ENCODE results near the gene MICU1.
"Not testable (repeated sequence)": the region's sequence is repeated elsewhere in the genome, so short reads cannot be mapped to it uniquely, and the experiment has no call there.

The MICU1 gene

GRCh38 chr10:72445851-72446250 lies 180.0 kb downstream of the MICU1 start:
- DNase-seq (ENCODE audit: low read depth): no peak

GRCh38 chr10:72442969-72443368 lies 182.9 kb downstream of the MICU1 start:
- not testable (repeated sequence) for DNase-seq (ENCODE audit: low read depth)

DNA sequence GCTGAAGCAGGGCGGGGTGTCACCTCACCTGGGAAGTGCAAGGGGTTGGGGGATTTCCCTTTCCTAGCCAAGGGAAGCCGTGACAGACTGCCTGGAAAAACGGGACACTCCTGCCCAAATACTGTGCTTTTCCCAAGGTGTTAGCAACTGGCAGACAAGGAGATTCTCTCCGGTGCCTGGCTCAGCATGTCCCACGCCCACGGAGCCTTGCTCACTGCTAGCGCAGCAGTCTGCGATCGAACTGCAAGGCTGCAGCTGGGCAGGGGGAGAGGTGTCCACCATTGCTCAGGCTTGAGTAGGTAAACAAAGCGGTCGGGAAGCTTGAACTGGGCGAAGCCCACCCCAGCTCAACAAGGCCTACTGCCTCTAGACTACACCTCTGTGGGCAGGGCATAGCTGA lies 190.3 kb downstream of the MICU1 start:
- DNase-seq (ENCODE audit: low read depth): no peak

DNA sequence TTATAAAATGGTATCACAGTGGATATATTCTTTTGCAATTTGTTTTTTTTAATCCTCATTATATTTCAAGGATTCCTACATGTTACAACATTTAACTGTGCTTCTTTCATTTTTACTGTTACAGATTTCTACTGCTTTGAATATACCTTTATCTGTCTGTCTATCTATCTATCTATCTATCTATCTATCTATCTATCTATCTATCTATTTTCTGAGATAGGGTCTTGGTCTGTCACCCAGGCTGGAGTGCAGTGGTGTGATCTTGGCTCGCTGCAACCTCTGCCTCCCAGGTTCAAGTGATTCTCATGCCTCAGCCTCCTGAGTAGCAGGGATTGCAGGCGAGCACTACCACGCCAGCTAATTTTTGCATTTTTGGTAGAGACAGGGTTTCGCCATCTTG lies 194.9 kb downstream of the MICU1 start:
- not testable (repeated sequence) for DNase-seq (ENCODE audit: low read depth)

DNA sequence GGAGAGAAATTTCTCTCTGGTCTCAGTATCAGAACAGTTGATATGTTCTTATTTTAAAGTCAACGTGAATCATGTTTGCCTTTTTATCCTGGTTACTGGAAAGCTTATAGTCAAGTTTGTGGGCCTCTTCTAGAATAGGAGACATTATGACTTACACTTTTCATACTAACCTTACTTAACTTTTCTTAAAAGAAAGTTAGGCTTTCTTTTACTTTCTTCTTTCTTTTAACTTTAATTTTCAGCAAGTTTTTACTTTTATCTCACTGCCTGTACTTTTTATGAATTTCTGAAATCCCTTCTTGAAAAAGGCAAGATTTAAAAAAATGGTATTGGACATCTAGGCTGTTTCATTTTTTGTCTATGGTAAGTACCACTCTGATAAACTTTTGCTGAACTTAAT lies 195.9 kb downstream of the MICU1 start:
- DNase-seq (ENCODE audit: low read depth): no peak

- no peak for DNase-seq (ENCODE audit: low read depth)
Measured at GRCh38 chr10:72426986-72427385, 198.9 kb downstream of the MICU1 start.

DNA sequence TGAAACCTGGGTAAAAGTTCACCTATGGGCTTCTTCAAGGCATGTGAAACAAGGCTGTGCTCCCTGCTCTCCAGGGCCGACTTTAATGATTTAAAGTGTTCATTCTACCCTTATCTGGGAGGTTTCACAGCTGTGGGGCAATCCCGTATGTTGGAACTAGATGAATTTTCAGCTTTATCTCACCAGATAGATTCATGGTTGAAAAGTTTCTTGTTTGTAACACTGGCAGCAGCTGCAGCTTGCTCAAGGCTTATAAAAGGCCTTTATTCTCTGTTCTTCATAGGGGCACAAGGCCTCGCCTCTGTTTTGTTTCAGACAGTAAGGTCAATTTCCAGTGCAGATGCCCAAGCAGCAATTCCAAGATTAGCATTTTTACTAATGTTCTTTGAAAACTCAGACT lies 200.7 kb downstream of the MICU1 start:
- DNase-seq (ENCODE audit: low read depth): no peak

GRCh38 chr10:72424561-72424960 lies 201.3 kb downstream of the MICU1 start:
- DNase-seq (ENCODE audit: low read depth): no peak

DNA sequence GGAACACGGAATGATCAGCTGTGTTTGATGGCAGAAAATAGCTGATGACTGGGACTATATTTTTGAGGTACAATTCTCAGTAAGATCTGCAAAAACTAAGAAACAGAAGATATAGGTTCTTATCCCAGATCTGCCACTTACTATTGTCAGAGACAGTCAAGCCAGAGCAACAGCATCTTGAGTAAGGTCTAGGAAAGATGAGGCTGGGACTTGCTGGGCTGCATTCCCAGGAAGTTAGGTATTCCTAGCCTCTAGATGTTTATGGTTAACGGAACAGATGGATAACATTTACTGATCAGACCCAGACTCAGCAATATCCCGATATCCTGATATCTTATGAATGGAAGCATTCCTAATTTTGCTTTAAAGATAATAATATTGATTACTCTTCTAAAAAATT lies 202.5 kb downstream of the MICU1 start:
- no peak for DNase-seq (ENCODE audit: low read depth)

GRCh38 chr10:72421885-72422540 lies 203.9 kb downstream of the MICU1 start:
- no peak for DNase-seq (ENCODE audit: low read depth)

DNA sequence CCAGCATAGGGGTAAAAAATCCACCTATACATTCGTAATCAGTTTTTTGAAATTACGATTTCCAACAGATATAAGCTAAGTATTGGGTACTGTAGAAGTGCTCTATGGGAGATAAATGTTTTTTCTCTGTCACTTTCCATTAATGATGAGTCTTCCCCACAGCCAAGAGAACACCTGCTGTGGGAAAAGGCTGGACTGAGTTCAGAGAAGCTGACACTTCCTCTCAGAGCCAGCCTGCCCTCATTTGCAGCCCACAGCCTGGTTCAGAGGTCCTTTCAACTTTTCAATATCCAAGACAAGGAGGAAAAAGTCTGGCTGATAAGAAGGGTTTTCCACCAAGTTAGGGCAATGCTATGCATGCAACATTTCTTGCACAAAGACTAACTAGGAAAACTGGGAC lies 206.6 kb downstream of the MICU1 start:
- DNase-seq (ENCODE audit: low read depth): no peak

- no peak for DNase-seq (ENCODE audit: low read depth)
Measured at GRCh38 chr10:72418679-72419078, 207.2 kb downstream of the MICU1 start.

DNA sequence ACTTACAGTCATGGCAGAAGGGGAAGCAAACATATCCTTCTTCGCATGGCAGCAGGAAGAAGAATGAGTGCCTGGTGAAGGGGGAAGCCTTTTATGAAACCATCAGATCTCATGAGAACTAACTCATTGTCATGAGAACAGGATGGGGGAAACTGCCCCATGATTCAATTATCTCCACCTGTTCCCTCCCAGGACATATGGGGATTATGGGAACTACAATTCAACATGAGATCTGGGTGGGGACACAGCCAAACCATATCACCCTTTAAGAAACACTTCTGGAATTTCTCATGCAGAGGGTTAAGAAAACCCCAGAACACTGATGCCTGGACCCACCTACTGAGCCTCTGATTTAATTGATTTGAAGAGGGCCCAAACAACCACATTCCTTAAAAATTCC lies 207.9 kb downstream of the MICU1 start:
- DNase-seq (ENCODE audit: low read depth): no peak

DNA sequence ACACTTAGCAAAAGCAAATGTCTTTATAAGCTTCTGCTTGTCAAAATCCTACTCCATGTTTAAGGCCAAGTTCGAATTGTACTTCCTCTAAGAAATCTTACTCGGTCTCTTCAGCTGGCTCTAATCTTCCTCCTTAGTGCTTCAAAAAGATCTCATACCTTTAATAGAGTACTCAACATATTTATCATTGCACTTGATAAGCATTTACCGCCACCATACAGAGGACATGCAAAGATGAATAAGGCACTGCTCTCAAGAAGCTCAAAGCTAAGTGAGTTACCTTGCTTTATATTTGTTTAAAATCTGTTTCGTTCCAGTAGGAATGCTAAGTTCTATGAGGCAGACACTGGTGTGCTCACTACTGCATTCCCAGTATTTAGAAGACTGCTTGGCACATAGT lies 209.2 kb downstream of the MICU1 start:
- DNase-seq (ENCODE audit: low read depth): no peak

DNA sequence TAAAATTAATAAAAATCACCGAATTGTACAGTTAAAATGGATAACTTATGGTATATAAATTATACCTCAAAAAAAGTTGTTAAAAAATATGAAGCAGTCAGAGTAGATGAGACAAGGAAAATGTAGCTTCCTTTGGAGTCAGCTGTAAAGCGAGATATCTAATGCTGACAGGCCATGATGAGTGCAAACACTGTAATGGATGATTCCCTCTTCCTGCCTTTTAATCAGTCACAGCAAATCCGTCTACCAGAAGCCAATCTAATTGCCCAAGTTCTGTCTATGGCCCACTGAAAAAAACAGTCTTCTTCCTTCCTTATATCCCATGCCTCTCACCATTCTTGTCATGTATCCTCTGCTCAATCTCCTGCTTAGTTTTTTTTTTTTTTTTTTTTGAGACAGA lies 211.2 kb downstream of the MICU1 start:
- DNase-seq (ENCODE audit: low read depth): no peak

GRCh38 chr10:72409167-72409566 lies 216.7 kb downstream of the MICU1 start:
- DNase-seq (ENCODE audit: low read depth): no peak

- no peak for DNase-seq (ENCODE audit: low read depth)
Measured at GRCh38 chr10:72407927-72408600, 217.8 kb downstream of the MICU1 start.

DNA sequence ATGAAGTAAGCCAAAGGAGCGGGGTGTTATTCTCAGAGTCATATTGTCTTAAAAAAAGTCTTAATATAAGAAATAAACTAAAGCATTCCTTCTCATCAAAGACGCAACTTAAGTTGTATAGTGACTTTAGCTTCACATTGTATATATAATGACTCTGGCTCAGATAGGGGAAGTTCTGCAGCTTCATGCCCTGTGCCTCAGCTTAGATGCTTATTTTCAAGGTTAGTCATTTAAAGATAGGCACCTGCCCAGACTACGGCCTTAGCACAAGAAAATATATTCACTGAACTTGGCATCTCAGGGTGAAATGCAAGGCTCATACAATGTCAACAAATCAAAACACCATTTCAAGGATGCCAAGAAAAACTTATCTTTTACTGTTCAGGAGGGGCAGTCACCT lies 218.4 kb downstream of the MICU1 start:
- DNase-seq (ENCODE audit: low read depth): no peak

- not testable (repeated sequence) for DNase-seq (ENCODE audit: low read depth)
Measured at GRCh38 chr10:72395581-72395980, 230.3 kb downstream of the MICU1 start.

- no peak for DNase-seq (ENCODE audit: low read depth)
Measured at GRCh38 chr10:72392571-72392970, 233.3 kb downstream of the MICU1 start.

DNA sequence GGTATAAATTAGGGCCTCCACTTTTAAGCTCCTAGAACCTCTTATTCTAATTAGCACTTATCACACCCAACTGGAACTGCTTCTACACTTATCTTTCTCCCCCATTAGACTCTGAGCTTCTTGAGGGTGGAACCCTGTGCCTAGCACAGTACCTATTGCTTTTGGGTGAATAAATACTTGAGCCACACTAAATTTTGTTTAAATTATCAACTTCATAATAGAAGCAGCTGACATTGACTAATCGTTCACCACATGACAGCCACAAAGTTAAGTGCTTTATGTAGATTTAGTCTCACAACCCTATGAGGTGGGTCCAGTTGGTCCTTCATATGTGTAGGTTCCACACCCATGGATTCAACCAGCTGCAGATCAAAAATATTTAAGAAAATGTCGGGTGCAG lies 235.1 kb downstream of the MICU1 start:
- DNase-seq (ENCODE audit: low read depth): no peak

- no peak for DNase-seq (ENCODE audit: low read depth)
Measured at GRCh38 chr10:72389716-72390115, 236.2 kb downstream of the MICU1 start.

GRCh38 chr10:72389014-72389413 lies 236.9 kb downstream of the MICU1 start:
- no peak for DNase-seq (ENCODE audit: low read depth)

- no peak for DNase-seq (ENCODE audit: low read depth)
Measured at GRCh38 chr10:72388062-72388461, 237.8 kb downstream of the MICU1 start.

Data from stimulated activated CD8-positive, alpha-beta memory T cell treated with anti-CD3 and anti-CD28 coated beads, Interleukin-12 subunit alpha, Interleukin-12 subunit beta, amount 100 ng/mL, for 4 hours (primary cell).